Gastrocnemius medialis (tissue), 4 donors: Measurements from ENCODE around the gene TSPAN14. TPM values are rescaled to one million over a fixed set of nuclear protein-coding genes. Genes with fewer than 3 reads are reported as not detected.
"Not testable (repeated sequence)": the region's sequence is repeated elsewhere in the genome, so short reads cannot be mapped to it uniquely, and the experiment has no call there.

ENCODE experiments used
- ATAC-seq, 2 donors: fragments of 150-250 bp; one replicate each; pipeline ENCODE4 v1.9.1; 2016
- DNase-seq, 2 donors: peaks; one replicate each; pipeline ENCODE4 v3.0.0-alpha.2; 2019
- H3K27ac ChIP-seq, 4 donors: fragments of 200-600 bp; sonication (generic); 1 replicate in 1 of 4; 2 replicates in 3 of 4; pipeline ENCODE4 v1.5.1; 2016 to 2018; ENCODE audit warnings: mild to moderate bottlenecking in 2 of 4, moderate library complexity in 1 of 4
- H3K27me3 ChIP-seq, 3 donors: fragments of 200-600 bp; sonication (generic) in 2 of 3; 1 replicate in 1 of 3; 2 replicates in 2 of 3; pipeline versions ENCODE4 v1.5.1 to v1.6.0; 2016 to 2019; ENCODE audit warnings: mild to moderate bottlenecking in 1 of 3, moderate library complexity in 1 of 3
- H3K36me3 ChIP-seq, 2 donors: fragments of 200-600 bp; sonication (generic) in 1 of 2; one replicate each; pipeline ENCODE4 v1.5.1; 2017 to 2018
- H3K4me1 ChIP-seq, 2 donors: fragments of 200-600 bp; sonication (generic) in 1 of 2; one replicate each; pipeline ENCODE4 v1.5.1; 2016 to 2017; ENCODE audit warnings: mild to moderate bottlenecking in 2 of 2
- H3K4me3 ChIP-seq, 4 donors: fragments of 200-600 bp; sonication (generic) in 3 of 4; 1 replicate in 1 of 4; 2 replicates in 3 of 4; pipeline ENCODE4 v1.5.1; 2016 to 2019; ENCODE audit warnings: mild to moderate bottlenecking in 2 of 4
- H3K9me3 ChIP-seq, 3 donors: fragments of 200-600 bp; sonication (generic) in 2 of 3; 1 replicate in 1 of 3; 2 replicates in 2 of 3; pipeline ENCODE4 v1.5.1; 2016 to 2019
- POLR2A ChIP-seq, 2 donors: fragments of 450-650 bp; IDR thresholded peaks; one replicate each; pipeline ENCODE4 v1.6.1; 2017; ENCODE audit warnings: antibody characterized with exemption in 2 of 2, mild to moderate bottlenecking in 2 of 2, moderate library complexity in 2 of 2
- in situ Hi-C, 4 donors: fragments of 200-750 bp; cut with MboI; loops; one replicate each; pipeline versions ENCODE4 v1.15.0 to v1.8.0; 2017; ENCODE audit warnings: low sequenced_read_pairs in 4 of 4
- intact Hi-C: fragments of 100-400 bp; cut with DNase I; formaldehyde crosslinking; loops from one replicate; pipeline ENCODE4 v1.15.1; 2023; ENCODE audit warnings: low total_unique reads
- total RNA-seq, 4 donors: library from RNA; depleted of rRNA; stranded (reverse); fragments of >200 nt; gene quantifications; one replicate each; pipeline versions ENCODE4 v1.1.0 to v1.2.3, GENCODE V29; 2016
- TF ChIP-seq, protein P1 (sequence below), 5 experiments: fragments of 450-650 bp in 3 of 5; fragments of 200-600 bp in 2 of 5; sonication (generic) in 2 of 5; IDR thresholded peaks in 4 of 5; conservative IDR thresholded peaks in 1 of 5; 1 replicate in 4 of 5; 2 replicates in 1 of 5; pipeline ENCODE4 v1.5.1; 2016 to 2019; ENCODE audit warnings: antibody characterized with exemption in 5 of 5, mild to moderate bottlenecking in 3 of 5, moderate library complexity in 3 of 5

TSPAN14 gene
- total RNA-seq, 4 donors from 2014 or later = 22.6 to 29.3 (median 26.9) TPM

- ATAC-seq (no peak), DNase-seq (peak in 1 of 2 donors; percentile 12)
- Histone ChIP-seq H3K27me3 (no peaks in the 10 kb centered on the region), H3K4me1 (peaks cover 43 to 54% of the 10 kb centered on the region in 2 donors), H3K36me3 (no peaks in the 10 kb centered on the region), H3K9me3 (no peaks in the 10 kb centered on the region), H3K4me3 (no peak overlapping the region), H3K27ac (peak overlapping the region; percentile 3 to 74 (median 52))
- TF ChIP-seq, protein P1, sequence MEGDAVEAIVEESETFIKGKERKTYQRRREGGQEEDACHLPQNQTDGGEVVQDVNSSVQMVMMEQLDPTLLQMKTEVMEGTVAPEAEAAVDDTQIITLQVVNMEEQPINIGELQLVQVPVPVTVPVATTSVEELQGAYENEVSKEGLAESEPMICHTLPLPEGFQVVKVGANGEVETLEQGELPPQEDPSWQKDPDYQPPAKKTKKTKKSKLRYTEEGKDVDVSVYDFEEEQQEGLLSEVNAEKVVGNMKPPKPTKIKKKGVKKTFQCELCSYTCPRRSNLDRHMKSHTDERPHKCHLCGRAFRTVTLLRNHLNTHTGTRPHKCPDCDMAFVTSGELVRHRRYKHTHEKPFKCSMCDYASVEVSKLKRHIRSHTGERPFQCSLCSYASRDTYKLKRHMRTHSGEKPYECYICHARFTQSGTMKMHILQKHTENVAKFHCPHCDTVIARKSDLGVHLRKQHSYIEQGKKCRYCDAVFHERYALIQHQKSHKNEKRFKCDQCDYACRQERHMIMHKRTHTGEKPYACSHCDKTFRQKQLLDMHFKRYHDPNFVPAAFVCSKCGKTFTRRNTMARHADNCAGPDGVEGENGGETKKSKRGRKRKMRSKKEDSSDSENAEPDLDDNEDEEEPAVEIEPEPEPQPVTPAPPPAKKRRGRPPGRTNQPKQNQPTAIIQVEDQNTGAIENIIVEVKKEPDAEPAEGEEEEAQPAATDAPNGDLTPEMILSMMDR (IDR thresholded peaks at IDR 0.05 in 4 of 5, conservative IDR thresholded peaks at IDR 0.05 in 1 of 5) = no peak
- no peak for TF ChIP-seq POLR2A (IDR thresholded peaks at IDR 0.05)
- intact Hi-C loops (no loop called here), in situ Hi-C loops (no loop called here)
Measured at GRCh38 chr10:80413271-80413996, 40.7 kb upstream of the TSPAN14 start.

GRCh38 chr10:80414142-80414895, 39.8 kb upstream of the TSPAN14 start:
- DNase-seq (no peak), ATAC-seq (no peak)
- H3K27me3 ChIP-seq = no peaks in the 10 kb centered on the region
- TF ChIP-seq, protein P1 (IDR thresholded peaks at IDR 0.05 in 4 of 5, conservative IDR thresholded peaks at IDR 0.05 in 1 of 5) = no peak
- TF ChIP-seq POLR2A (IDR thresholded peaks at IDR 0.05) = no peak
- in situ Hi-C loops (no loop called here), intact Hi-C loops (no loop called here)
- no peak overlapping the region for H3K4me3 ChIP-seq
- H3K9me3 ChIP-seq = no peaks in the 10 kb centered on the region
- peaks cover 38 to 54% of the 10 kb centered on the region in 2 donors for H3K4me1 ChIP-seq
- H3K27ac ChIP-seq = peak overlapping the region; percentile 3 to 74 (median 52)
- no peaks in the 10 kb centered on the region for H3K36me3 ChIP-seq

DNA sequence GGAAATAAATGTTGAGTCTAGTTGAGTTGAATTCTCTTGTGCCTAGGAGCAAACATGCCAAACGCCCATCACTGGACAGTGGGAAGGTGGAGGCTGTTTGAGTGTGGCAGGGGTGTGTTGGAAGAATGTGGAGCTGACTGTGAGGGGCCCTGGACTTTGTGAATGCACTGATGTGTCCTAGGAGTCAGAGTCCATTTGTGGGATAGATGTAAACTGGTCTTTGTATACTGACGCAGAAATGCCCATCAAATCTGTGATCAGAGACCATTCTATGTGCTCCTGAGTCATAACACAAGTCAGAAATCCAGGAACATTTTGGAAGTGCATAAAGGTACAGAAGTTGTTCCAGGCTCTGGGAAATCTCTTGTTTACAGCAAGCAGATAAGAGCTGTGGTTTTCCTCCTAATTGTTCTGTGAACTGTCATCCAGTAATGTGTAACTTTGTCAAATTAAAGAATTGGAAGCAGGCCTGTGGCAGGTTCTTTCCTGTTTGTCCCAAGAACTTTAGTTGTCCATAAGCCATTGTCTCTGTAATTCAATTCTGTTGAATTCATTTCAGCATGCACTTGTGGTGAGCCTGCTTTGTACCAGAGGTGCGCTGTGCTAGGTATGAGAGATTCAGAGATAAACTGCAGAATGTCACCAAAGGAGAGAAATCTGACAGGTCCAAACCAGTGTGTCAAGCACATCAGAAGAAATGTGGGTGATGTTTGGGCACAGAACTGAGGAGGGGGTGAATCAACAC, 38.2 kb upstream of the TSPAN14 start:
- DNase-seq = no peak
- Histone ChIP-seq H3K4me3 (no peak overlapping the region), H3K36me3 (no peaks in the 10 kb centered on the region), H3K27me3 (no peaks in the 10 kb centered on the region), H3K4me1 (peaks cover 28 to 45% of the 10 kb centered on the region in 2 donors), H3K27ac (peak overlapping the region; percentile 30 to 74 (median 56)), H3K9me3 (no peaks in the 10 kb centered on the region)
- ATAC-seq = peak; percentile 9 to 10
- intact Hi-C loops = no loop called here
- no peak for TF ChIP-seq POLR2A (IDR thresholded peaks at IDR 0.05)
- TF ChIP-seq, protein P1 (IDR thresholded peaks at IDR 0.05 in 4 of 5, conservative IDR thresholded peaks at IDR 0.05 in 1 of 5) = no peak
- in situ Hi-C loops = no loop called here

DNA sequence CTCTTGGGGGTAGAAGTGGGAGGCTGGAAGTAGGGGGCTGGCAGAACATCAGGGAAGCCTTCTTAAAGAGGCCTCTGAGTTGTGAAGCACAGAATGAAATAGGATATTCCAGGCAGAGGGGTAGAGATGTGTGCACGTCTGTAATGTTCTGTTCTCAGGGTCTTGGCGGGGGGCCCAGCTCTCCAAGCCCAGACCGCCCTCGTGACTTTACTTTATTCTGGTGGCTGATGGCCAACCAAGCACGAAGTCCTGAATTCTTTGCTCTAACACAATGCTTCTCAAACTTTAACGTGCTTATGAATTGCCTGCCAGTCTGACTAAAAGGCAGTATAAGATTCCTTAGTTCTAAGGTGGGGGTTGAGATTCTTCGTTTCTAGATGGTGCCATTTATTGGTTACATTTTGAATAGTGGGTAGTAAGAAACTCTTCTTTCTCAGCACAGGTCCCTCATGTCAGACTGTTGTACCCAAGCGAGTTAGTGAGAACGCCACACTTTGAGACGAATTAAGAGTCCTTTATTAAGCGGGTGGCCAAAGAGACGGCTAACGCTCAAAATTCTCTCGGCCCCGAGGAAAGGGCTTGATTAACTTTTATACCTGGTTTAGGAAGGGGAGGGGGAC, 37.5 kb upstream of the TSPAN14 start:
- TF ChIP-seq, protein P1 (IDR thresholded peaks at IDR 0.05 in 4 of 5, conservative IDR thresholded peaks at IDR 0.05 in 1 of 5) = no peak
- no peak for TF ChIP-seq POLR2A (IDR thresholded peaks at IDR 0.05)
- peaks cover 28 to 39% of the 10 kb centered on the region in 2 donors for H3K4me1 ChIP-seq
- peak in 1 of 2 donors; percentile 44 for DNase-seq
- H3K36me3 ChIP-seq = no peaks in the 10 kb centered on the region
- peak overlapping the region; percentile 30 to 74 (median 56) for H3K27ac ChIP-seq
- no peaks in the 10 kb centered on the region for H3K9me3 ChIP-seq
- in situ Hi-C loops = no loop called here
- peak; percentile 78 to 80 for ATAC-seq
- H3K4me3 ChIP-seq = no peak overlapping the region
- no peaks in the 10 kb centered on the region for H3K27me3 ChIP-seq
- intact Hi-C loops = no loop called here

GRCh38 chr10:80417256-80417655, 36.9 kb upstream of the TSPAN14 start:
- H3K27me3 ChIP-seq, H3K36me3 ChIP-seq, intact Hi-C loops, in situ Hi-C loops, ATAC-seq, H3K9me3 ChIP-seq, DNase-seq, H3K4me3 ChIP-seq: not testable (repeated sequence)
- H3K4me1 ChIP-seq = peaks cover 28 to 41% of the 10 kb centered on the region in 2 donors
- H3K27ac ChIP-seq = peak overlapping the region in 2 of 4 donors; percentile 54 to 74
